ENCODE measurements around the gene CDK9. TPM values are rescaled to one million over a fixed set of nuclear protein-coding genes. Genes with fewer than 3 reads are reported as not detected.
A peak's percentile ranks its signal among the peaks of the same experiment; 100 is the strongest.
"Not testable (repeated sequence)": the region's sequence is repeated elsewhere in the genome, so short reads cannot be mapped to it uniquely, and the experiment has no call there.

The CDK9 gene
- 75.2 TPM for polyA plus RNA-seq (2012; ENCODE audit: insufficient read depth, insufficient read length)

GRCh38 chr9:127785933-127786772 lies at the start of gene CDK9:
TSS of gene CDK9 (plus strand) at chr9:127786034. CDS start at chr9:127786149, 115 bp downstream.
- H3K4me3 ChIP-seq (ENCODE audit: low read length) = peak within 1 kb of the TSS; percentile 79
- DNase-seq (ENCODE audit: low read depth, low spot score) = peak; percentile 73

- DNase-seq (ENCODE audit: low read depth, low spot score) = no peak
- H3K4me3 ChIP-seq (ENCODE audit: low read length) = no peak overlapping the region
Observed at GRCh38 chr9:127738666-127739065, 47.2 kb upstream of the CDK9 start.

- no peak overlapping the region for H3K4me3 ChIP-seq (ENCODE audit: low read length)
- no peak for DNase-seq (ENCODE audit: low read depth, low spot score)
Observed at GRCh38 chr9:127739614-127740330, 46.1 kb upstream of the CDK9 start.

GRCh38 chr9:127741831-127742434 lies 43.9 kb upstream of the CDK9 start:
- no peak overlapping the region for H3K4me3 ChIP-seq (ENCODE audit: low read length)
- DNase-seq (ENCODE audit: low read depth, low spot score) = no peak

GRCh38 chr9:127742435-127743088 lies 43.3 kb upstream of the CDK9 start:
- H3K4me3 ChIP-seq (ENCODE audit: low read length) = no peak overlapping the region
- DNase-seq (ENCODE audit: low read depth, low spot score) = no peak

GRCh38 chr9:127744398-127745110 lies 41.3 kb upstream of the CDK9 start:
- no peak overlapping the region for H3K4me3 ChIP-seq (ENCODE audit: low read length)
- no peak for DNase-seq (ENCODE audit: low read depth, low spot score)

GRCh38 chr9:127746959-127747569 lies 38.8 kb upstream of the CDK9 start:
- peak; percentile 79 for DNase-seq (ENCODE audit: low read depth, low spot score)
- 0 out of 2 replicates have a peak overlapping the region, but pooled peaks have one; percentile 5 for H3K4me3 ChIP-seq (ENCODE audit: low read length)

GRCh38 chr9:127749090-127749787 lies 36.6 kb upstream of the CDK9 start:
- DNase-seq (ENCODE audit: low read depth, low spot score) = no peak
- H3K4me3 ChIP-seq (ENCODE audit: low read length) = no peak overlapping the region

GRCh38 chr9:127751269-127752054 lies 34.4 kb upstream of the CDK9 start:
- no peak overlapping the region for H3K4me3 ChIP-seq (ENCODE audit: low read length)
- no peak for DNase-seq (ENCODE audit: low read depth, low spot score)

- no peak for DNase-seq (ENCODE audit: low read depth, low spot score)
- H3K4me3 ChIP-seq (ENCODE audit: low read length) = no peak overlapping the region
Observed at GRCh38 chr9:127753148-127753547, 32.7 kb upstream of the CDK9 start.

GRCh38 chr9:127753622-127754021 lies 32.2 kb upstream of the CDK9 start:
- no peak overlapping the region for H3K4me3 ChIP-seq (ENCODE audit: low read length)
- no peak for DNase-seq (ENCODE audit: low read depth, low spot score)

GRCh38 chr9:127754099-127755060 lies 31.5 kb upstream of the CDK9 start:
- no peak overlapping the region for H3K4me3 ChIP-seq (ENCODE audit: low read length)
- DNase-seq (ENCODE audit: low read depth, low spot score) = no peak

- DNase-seq (ENCODE audit: low read depth, low spot score) = no peak
- no peak overlapping the region for H3K4me3 ChIP-seq (ENCODE audit: low read length)
Observed at GRCh38 chr9:127755061-127756060, 30.5 kb upstream of the CDK9 start.

GRCh38 chr9:127756233-127756632 lies 29.6 kb upstream of the CDK9 start:
- no peak overlapping the region for H3K4me3 ChIP-seq (ENCODE audit: low read length)
- no peak for DNase-seq (ENCODE audit: low read depth, low spot score)

- DNase-seq (ENCODE audit: low read depth, low spot score); H3K4me3 ChIP-seq (ENCODE audit: low read length): not testable (repeated sequence)
Observed at GRCh38 chr9:127756776-127757175, 29.1 kb upstream of the CDK9 start.
